Neural progenitor cell (in vitro differentiated cells): ENCODE measurements around the gene PLCG1. TPM values are rescaled to one million over a fixed set of nuclear protein-coding genes. Genes with fewer than 3 reads are reported as not detected.

Experiments
- DNase-seq: peaks from one replicate; pipeline ENCODE4 v3.0.0-alpha.2; 2016; ENCODE audit warnings: low spot score
- H2AFZ ChIP-seq: fragments of 200-600 bp; sonication (generic); replicated peaks from 2 replicates; pipeline ENCODE4 v1.6.1; 2016; ENCODE audit warnings: antibody characterized with exemption
- H3F3A ChIP-seq: fragments of 200-600 bp; sonication (generic); 2 replicates; pipeline ENCODE4 v1.6.1; 2016; ENCODE audit warnings: antibody characterized with exemption, low read depth
- H3K27ac ChIP-seq: fragments of 200-600 bp; sonication (generic); 2 replicates; pipeline ENCODE4 v1.5.1; 2016; ENCODE audit warnings: mild to moderate bottlenecking
- H3K27me3 ChIP-seq: fragments of 200-600 bp; sonication (generic); 2 replicates; pipeline ENCODE4 v1.6.1; 2016; ENCODE audit warnings: mild to moderate bottlenecking, moderate library complexity
- H3K36me3 ChIP-seq: fragments of 200-600 bp; sonication (generic); 2 replicates; pipeline ENCODE4 v1.5.1; 2016
- H3K4me1 ChIP-seq: fragments of 200-600 bp; sonication (generic); 2 replicates; pipeline ENCODE4 v1.6.1; 2016; ENCODE audit warnings: mixed run types
- H3K4me2 ChIP-seq: fragments of 200-600 bp; sonication (generic); 2 replicates; pipeline ENCODE4 v1.6.1; 2016
- H3K4me3 ChIP-seq: fragments of 200-600 bp; sonication (generic); 2 replicates; pipeline ENCODE4 v1.5.1; 2016
- H3K79me2 ChIP-seq: fragments of 200-600 bp; sonication (generic); 2 replicates; pipeline ENCODE4 v1.6.1; 2016; ENCODE audit warnings: low read depth
- H3K9ac ChIP-seq: fragments of 200-600 bp; sonication (generic); 2 replicates; pipeline ENCODE4 v1.6.1; 2016
- H3K9me3 ChIP-seq: fragments of 200-600 bp; sonication (generic); 2 replicates; pipeline ENCODE4 v1.5.1; 2016; ENCODE audit warnings: low read depth
- H4K20me1 ChIP-seq: fragments of 200-600 bp; sonication (generic); 2 replicates; pipeline ENCODE4 v1.6.1; 2016; ENCODE audit warnings: low read depth
- H3K27ac Mint-ChIP-seq: 3 replicates; pipeline ENCODE4 v1.8.0; 2021; ENCODE audit warnings: mixed read lengths
- H3K27me3 Mint-ChIP-seq: 2 replicates; pipeline ENCODE4 v1.8.0; 2022; ENCODE audit warnings: low read depth, mild to moderate bottlenecking, inconsistent platforms, moderate library complexity, mixed read lengths; ENCODE audit not compliant: insufficient read depth
- H3K36me3 Mint-ChIP-seq: 3 replicates; pipeline ENCODE4 v1.8.0; 2021; ENCODE audit warnings: mixed read lengths
- H3K4me1 Mint-ChIP-seq: 3 replicates; pipeline ENCODE4 v1.8.0; 2021; ENCODE audit warnings: mixed read lengths
- H3K4me3 Mint-ChIP-seq: 3 replicates; pipeline ENCODE4 v1.8.0; 2021; ENCODE audit warnings: mild to moderate bottlenecking, moderate library complexity, mixed read lengths
- H3K9me3 Mint-ChIP-seq: 3 replicates; pipeline ENCODE4 v1.8.0; 2020; ENCODE audit warnings: mixed read lengths
- EZH2 ChIP-seq: fragments of 200-600 bp; sonication (generic); IDR thresholded peaks from 2 replicates; pipeline ENCODE4 v1.6.1; 2017; ENCODE audit warnings: antibody characterized with exemption, mild to moderate bottlenecking, moderate library complexity
- EZH2phosphoT487 ChIP-seq: fragments of 200-600 bp; sonication (generic); IDR thresholded peaks from 2 replicates; pipeline ENCODE4 v1.6.1; 2017; ENCODE audit warnings: antibody characterized with exemption
- total RNA-seq: library from RNA; depleted of rRNA; stranded (reverse); fragments of >200 nt; gene quantifications from 2 replicates; pipeline ENCODE4 v1.2.3, GENCODE V29; 2015; ENCODE audit warnings: low replicate concordance
- TF ChIP-seq, protein P1 (sequence below): fragments of 200-600 bp; sonication (generic); IDR thresholded peaks from 2 replicates; pipeline ENCODE4 v1.5.1; 2017; ENCODE audit warnings: antibody characterized with exemption, mild to moderate bottlenecking

PLCG1 gene
- total RNA-seq, 1 donor from 2014 or later: 146 TPM

DNA sequence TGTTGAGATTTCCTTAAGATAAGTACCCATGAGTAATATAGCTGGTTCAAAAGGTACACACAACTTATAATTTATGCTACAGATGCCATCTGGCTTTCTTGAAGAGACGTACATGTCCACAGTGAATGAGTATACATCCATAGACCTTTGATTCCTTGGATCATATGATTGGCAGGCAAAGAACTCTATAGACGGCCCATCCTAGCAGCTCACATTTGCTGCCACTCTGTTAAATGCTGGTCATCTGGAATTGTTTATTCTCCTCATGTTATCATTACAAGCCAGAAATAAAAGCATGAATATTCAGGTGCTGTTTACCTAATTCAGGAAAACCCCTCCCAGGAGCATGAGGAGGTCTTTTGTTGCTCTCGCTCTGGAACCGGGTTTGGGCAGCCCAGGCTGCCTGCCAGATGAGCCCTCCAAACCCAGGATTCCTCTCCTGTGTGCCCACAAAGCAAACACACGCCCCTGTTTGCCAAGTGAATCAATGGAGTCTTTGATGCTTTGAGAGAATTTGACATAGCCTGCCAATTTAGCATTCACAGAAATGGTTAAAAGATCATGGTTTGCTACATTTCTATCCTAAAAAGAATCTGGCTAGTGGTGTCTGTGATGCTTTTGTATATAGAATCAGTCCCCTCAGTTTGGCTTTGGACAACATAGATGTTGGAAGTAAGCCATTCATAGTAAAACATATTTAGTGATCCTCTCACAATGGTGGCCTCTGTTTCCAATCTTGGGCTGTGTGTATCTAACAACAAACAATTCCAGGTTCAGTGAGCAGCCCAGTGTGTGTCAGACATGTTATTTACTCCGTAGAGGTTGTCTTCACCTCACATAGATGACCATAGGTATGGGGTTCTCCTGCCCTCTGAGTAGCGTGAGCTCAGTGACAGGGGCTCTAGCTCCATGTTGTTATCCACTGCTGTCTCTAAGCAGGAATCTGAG is 17.5 kb upstream of the PLCG1 start:
- H3K27ac Mint-ChIP-seq: no peak overlapping the region
- peaks cover 51% of the 10 kb centered on the region for H3K36me3 Mint-ChIP-seq
- no peaks in the 10 kb centered on the region for H3K4me1 ChIP-seq
- H3K9me3 Mint-ChIP-seq: no peaks in the 10 kb centered on the region
- H3K4me3 ChIP-seq: no peak overlapping the region
- H3K27ac ChIP-seq: no peak overlapping the region
- H3K9me3 ChIP-seq: no peaks in the 10 kb centered on the region
- TF ChIP-seq EZH2phosphoT487 (no peak), EZH2 (no peak)
- TF ChIP-seq, protein P1, sequence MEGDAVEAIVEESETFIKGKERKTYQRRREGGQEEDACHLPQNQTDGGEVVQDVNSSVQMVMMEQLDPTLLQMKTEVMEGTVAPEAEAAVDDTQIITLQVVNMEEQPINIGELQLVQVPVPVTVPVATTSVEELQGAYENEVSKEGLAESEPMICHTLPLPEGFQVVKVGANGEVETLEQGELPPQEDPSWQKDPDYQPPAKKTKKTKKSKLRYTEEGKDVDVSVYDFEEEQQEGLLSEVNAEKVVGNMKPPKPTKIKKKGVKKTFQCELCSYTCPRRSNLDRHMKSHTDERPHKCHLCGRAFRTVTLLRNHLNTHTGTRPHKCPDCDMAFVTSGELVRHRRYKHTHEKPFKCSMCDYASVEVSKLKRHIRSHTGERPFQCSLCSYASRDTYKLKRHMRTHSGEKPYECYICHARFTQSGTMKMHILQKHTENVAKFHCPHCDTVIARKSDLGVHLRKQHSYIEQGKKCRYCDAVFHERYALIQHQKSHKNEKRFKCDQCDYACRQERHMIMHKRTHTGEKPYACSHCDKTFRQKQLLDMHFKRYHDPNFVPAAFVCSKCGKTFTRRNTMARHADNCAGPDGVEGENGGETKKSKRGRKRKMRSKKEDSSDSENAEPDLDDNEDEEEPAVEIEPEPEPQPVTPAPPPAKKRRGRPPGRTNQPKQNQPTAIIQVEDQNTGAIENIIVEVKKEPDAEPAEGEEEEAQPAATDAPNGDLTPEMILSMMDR: no peak
- no peaks in the 10 kb centered on the region for H3K27me3 Mint-ChIP-seq
- H3K27me3 ChIP-seq: no peaks in the 10 kb centered on the region
- no peak overlapping the region for H3K4me3 Mint-ChIP-seq
- H3K79me2 ChIP-seq: no peaks in the 10 kb centered on the region
- H3K4me2 ChIP-seq: no peak overlapping the region
- no peaks in the 10 kb centered on the region for H3K4me1 Mint-ChIP-seq
- H3K36me3 ChIP-seq: peaks cover 40% of the 10 kb centered on the region
- peaks cover 3% of the 10 kb centered on the region for H3F3A ChIP-seq
- H4K20me1 ChIP-seq: no peaks in the 10 kb centered on the region
- H2AFZ ChIP-seq: no peak overlapping the region
- H3K9ac ChIP-seq: no peak overlapping the region
- no peak for DNase-seq

DNA sequence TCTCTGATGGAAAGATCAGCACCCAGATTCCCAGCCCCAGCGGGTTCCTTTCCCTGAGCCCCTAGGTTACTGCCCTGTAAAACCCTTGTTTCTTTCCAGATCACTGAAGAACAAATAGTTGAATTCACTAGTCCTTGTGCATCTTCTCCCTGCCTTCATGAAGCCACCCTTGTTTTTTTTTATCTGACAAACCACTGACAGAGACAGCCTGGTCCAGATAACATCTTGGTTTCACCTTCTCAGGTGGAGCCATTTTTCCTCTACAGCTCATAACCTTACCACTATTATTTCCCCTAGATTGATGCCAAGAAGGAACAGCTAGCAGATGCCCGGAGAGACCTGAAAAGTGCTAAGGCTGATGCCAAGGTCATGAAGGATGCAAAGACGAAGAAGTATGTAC is 15.9 kb upstream of the PLCG1 start:
- Mint-ChIP-seq H3K27me3 (no peaks in the 10 kb centered on the region), H3K4me1 (no peaks in the 10 kb centered on the region), H3K27ac (no peak overlapping the region), H3K36me3 (peaks cover 54% of the 10 kb centered on the region), H3K4me3 (no peak overlapping the region), H3K9me3 (no peaks in the 10 kb centered on the region)
- H3K79me2 ChIP-seq: no peaks in the 10 kb centered on the region
- H3K9ac ChIP-seq: no peak overlapping the region
- no peak overlapping the region for H3K27ac ChIP-seq
- H4K20me1 ChIP-seq: no peaks in the 10 kb centered on the region
- H3K4me2 ChIP-seq: no peak overlapping the region
- no peaks in the 10 kb centered on the region for H3K9me3 ChIP-seq
- peaks cover 35% of the 10 kb centered on the region for H3K36me3 ChIP-seq
- H3K4me1 ChIP-seq: no peaks in the 10 kb centered on the region
- no peak overlapping the region for H3K4me3 ChIP-seq
- H2AFZ ChIP-seq: no peak overlapping the region
- H3F3A ChIP-seq: peaks cover 3% of the 10 kb centered on the region
- no peak for DNase-seq
- no peaks in the 10 kb centered on the region for H3K27me3 ChIP-seq
- TF ChIP-seq EZH2: no peak
- no peak for TF ChIP-seq EZH2phosphoT487

DNA sequence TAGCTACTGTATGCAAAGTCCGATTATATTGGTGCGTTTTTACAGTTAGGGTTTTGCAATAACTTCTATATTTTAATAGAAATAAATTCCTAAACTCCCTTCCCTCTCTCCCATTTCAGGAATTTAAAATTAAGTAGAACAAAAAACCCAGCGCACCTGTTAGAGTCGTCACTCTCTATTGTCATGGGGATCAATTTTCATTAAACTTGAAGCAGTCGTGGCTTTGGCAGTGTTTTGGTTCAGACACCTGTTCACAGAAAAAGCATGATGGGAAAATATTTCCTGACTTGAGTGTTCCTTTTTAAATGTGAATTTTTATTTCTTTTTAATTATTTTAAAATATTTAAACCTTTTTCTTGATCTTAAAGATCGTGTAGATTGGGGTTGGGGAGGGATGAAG is 13.7 kb upstream of the PLCG1 start:
- Mint-ChIP-seq H3K27ac (no peak overlapping the region), H3K9me3 (no peaks in the 10 kb centered on the region), H3K4me1 (no peaks in the 10 kb centered on the region), H3K4me3 (no peak overlapping the region), H3K36me3 (peaks cover 54% of the 10 kb centered on the region), H3K27me3 (no peaks in the 10 kb centered on the region)
- TF ChIP-seq EZH2 (no peak), EZH2phosphoT487 (no peak)
- TF ChIP-seq, protein P1: no peak
- no peaks in the 10 kb centered on the region for H3K79me2 ChIP-seq
- H4K20me1 ChIP-seq: no peaks in the 10 kb centered on the region
- H3K9ac ChIP-seq: no peak overlapping the region
- DNase-seq: no peak
- no peak overlapping the region for H2AFZ ChIP-seq
- no peaks in the 10 kb centered on the region for H3K9me3 ChIP-seq
- no peak overlapping the region for H3K4me3 ChIP-seq
- no peak overlapping the region for H3K27ac ChIP-seq
- H3F3A ChIP-seq: peaks cover 3% of the 10 kb centered on the region
- no peak overlapping the region for H3K4me2 ChIP-seq
- peaks cover 22% of the 10 kb centered on the region for H3K36me3 ChIP-seq
- H3K27me3 ChIP-seq: no peaks in the 10 kb centered on the region
- no peaks in the 10 kb centered on the region for H3K4me1 ChIP-seq
